ENCODE data around the gene TECTA. TPM values are rescaled to one million over a fixed set of nuclear protein-coding genes. Genes with fewer than 3 reads are reported as not detected.
"Not testable (repeated sequence)": the region's sequence is repeated elsewhere in the genome, so short reads cannot be mapped to it uniquely, and the experiment has no call there.

Gene TECTA
- total RNA-seq, 2 donors from 2014 or later, result 0.20 to 0.33 TPM

GRCh38 chr11:121226415-121227263 lies 125.6 kb downstream of the TECTA start:
- no peak for DNase-seq (ENCODE audit: low spot score in 2 of 2)
- peak in 1 of 2 donors; percentile 40 for ATAC-seq
- H3K36me3 Mint-ChIP-seq, result no peaks in the 10 kb centered on the region
- H3K27ac Mint-ChIP-seq, result no peak overlapping the region
- no peaks in the 10 kb centered on the region for H3K9me3 Mint-ChIP-seq

- Mint-ChIP-seq H3K27ac (no peak overlapping the region), H3K9me3 (no peaks in the 10 kb centered on the region), H3K36me3 (no peaks in the 10 kb centered on the region)
- DNase-seq (ENCODE audit: low spot score in 2 of 2) (no peak), ATAC-seq (no peak)
Measured at GRCh38 chr11:121228851-121229250, 127.8 kb downstream of the TECTA start.

- no peak for DNase-seq (ENCODE audit: low spot score in 2 of 2)
- H3K9me3 Mint-ChIP-seq, result no peaks in the 10 kb centered on the region
- no peaks in the 10 kb centered on the region for H3K36me3 Mint-ChIP-seq
- no peak overlapping the region for H3K27ac Mint-ChIP-seq
- ATAC-seq, result no peak
Measured at GRCh38 chr11:121229495-121230215, 128.6 kb downstream of the TECTA start.

- ATAC-seq (no peak), DNase-seq (ENCODE audit: low spot score in 2 of 2) (no peak)
Measured at GRCh38 chr11:121231576-121232278, 130.7 kb downstream of the TECTA start.

GRCh38 chr11:121235057-121235456 lies 134.0 kb downstream of the TECTA start:
- DNase-seq (ENCODE audit: low spot score in 2 of 2), result no peak
- H3K27ac Mint-ChIP-seq, result no peak overlapping the region
- no peaks in the 10 kb centered on the region for H3K9me3 Mint-ChIP-seq
- no peaks in the 10 kb centered on the region for H3K36me3 Mint-ChIP-seq
- ATAC-seq, result no peak

More at GRCh38 chr11:121231576-121232278, 130.7 kb downstream of the TECTA start:
- Mint-ChIP-seq H3K36me3 (no peaks in the 10 kb centered on the region), H3K27ac (no peak overlapping the region), H3K9me3 (no peaks in the 10 kb centered on the region)

GRCh38 chr11:121236115-121237001 lies 135.3 kb downstream of the TECTA start:
- no peaks in the 10 kb centered on the region for H3K9me3 Mint-ChIP-seq
- peak in 1 of 2 donors; percentile 89 for ATAC-seq
- no peak for DNase-seq (ENCODE audit: low spot score in 2 of 2)
- H3K27ac Mint-ChIP-seq, result peak overlapping the region in 1 of 2 donors; percentile 62
- no peaks in the 10 kb centered on the region for H3K36me3 Mint-ChIP-seq

GRCh38 chr11:121237247-121237646 lies 136.2 kb downstream of the TECTA start:
- peak overlapping the region in 1 of 2 donors; percentile 62 for H3K27ac Mint-ChIP-seq
- H3K36me3 Mint-ChIP-seq; ATAC-seq; DNase-seq (ENCODE audit: low spot score in 2 of 2); H3K9me3 Mint-ChIP-seq: not testable (repeated sequence)

GRCh38 chr11:121237686-121238658 lies 136.9 kb downstream of the TECTA start:
- peak in 1 of 2 donors; percentile 38 for DNase-seq (ENCODE audit: low spot score in 2 of 2)
- peak in 1 of 2 donors; percentile 70 for ATAC-seq
- Mint-ChIP-seq H3K9me3 (no peaks in the 10 kb centered on the region), H3K27ac (no peak overlapping the region), H3K36me3 (no peaks in the 10 kb centered on the region)

- Mint-ChIP-seq H3K27ac (no peak overlapping the region), H3K9me3 (no peaks in the 10 kb centered on the region), H3K36me3 (no peaks in the 10 kb centered on the region)
- no peak for ATAC-seq
- no peak for DNase-seq (ENCODE audit: low spot score in 2 of 2)
Measured at GRCh38 chr11:121238956-121239355, 137.9 kb downstream of the TECTA start.

- H3K9me3 Mint-ChIP-seq; ATAC-seq; DNase-seq (ENCODE audit: low spot score in 2 of 2); H3K36me3 Mint-ChIP-seq: not testable (repeated sequence)
- peak overlapping the region in 1 of 2 donors; percentile 35 for H3K27ac Mint-ChIP-seq
Measured at GRCh38 chr11:121240001-121240400, 139.0 kb downstream of the TECTA start.

- Mint-ChIP-seq H3K27ac (peak overlapping the region in 1 of 2 donors; percentile 35), H3K36me3 (no peaks in the 10 kb centered on the region), H3K9me3 (no peaks in the 10 kb centered on the region)
- no peak for DNase-seq (ENCODE audit: low spot score in 2 of 2)
- ATAC-seq, result no peak
Measured at GRCh38 chr11:121240650-121241303, 139.7 kb downstream of the TECTA start.
